HG03571 (cell line): ENCODE results near the gene SPANXN1.
"Not testable (repeated sequence)": the region's sequence is repeated elsewhere in the genome, so short reads cannot be mapped to it uniquely, and the experiment has no call there.

Source experiments
- ATAC-seq: cut with Tn5 transposase; IDR thresholded peaks from one replicate; pipeline ENCODE4 v1.9.1; 2021; ENCODE audit not compliant: unreplicated experiment

SPANXN1 gene, protein sequence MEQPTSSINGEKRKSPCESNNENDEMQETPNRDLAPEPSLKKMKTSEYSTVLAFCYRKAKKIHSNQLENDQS

DNA sequence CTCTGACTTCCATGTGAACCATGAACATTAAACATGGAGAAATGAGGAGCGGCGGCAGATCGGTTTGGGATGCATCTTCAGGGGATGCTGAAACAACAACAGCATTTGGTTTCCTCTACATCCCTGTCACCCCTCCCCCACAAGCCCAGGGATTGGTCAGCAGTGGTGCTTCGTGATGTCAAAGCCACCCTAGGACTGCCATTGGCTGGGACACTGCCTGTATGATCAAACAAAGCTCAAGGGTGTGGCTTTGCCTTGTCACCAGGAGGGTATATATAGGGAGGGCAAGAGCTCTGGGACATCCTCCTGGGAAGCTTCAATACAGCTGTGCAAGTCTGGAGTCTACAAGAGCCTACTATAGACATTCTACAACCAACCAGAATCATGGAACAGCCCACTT is at the start of gene SPANXN1:
SPANXN1 (plus strand) TSS at position 301 of the 400 bp plus-strand sequence; CDS start at position 385, 84 bp downstream.
- not testable (repeated sequence) for ATAC-seq

DNA sequence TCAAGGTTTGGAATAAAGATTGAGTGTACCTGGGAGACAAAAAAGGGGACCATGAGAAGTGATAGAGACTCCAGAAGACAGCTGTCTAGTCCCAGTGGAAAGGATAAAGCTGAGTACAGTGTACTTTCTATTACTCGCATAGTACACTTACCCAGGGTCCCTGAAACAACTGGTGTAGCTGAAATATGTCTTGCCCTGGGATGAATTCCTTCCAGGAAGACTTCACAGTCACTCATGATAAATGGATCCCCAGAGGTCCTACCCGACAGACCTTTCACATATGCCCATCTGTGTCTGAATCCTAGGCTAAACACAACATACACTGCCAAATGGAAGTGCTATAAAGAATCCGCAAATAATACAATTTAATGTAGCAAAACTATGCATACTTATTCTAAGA is 48.2 kb upstream of the SPANXN1 start:
- no peak for ATAC-seq

DNA sequence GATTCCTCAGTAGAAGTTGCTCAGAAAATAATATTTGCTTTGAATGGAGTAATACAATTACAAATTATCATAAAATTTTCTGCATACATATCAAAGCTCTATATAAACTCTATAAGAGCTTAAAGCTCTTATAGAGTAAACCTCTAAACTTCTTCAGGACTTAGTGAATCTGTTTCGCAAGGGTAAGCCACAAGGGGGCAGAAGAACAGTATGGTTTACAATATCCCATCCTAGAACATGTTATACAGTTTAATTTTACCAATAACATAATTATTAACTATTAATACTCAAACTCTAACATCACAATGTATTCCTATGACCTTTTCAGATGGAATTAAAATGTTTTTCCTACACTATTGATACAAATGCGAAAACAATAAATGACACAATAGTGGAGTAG is 33.8 kb upstream of the SPANXN1 start:
- ATAC-seq, result no peak

- no peak for ATAC-seq
Measured at GRCh38 chrX:145292218-145292617, 44.9 kb downstream of the SPANXN1 start.
